D721Med (cell line): Measurements from ENCODE around the gene XYLB.
"Not testable (repeated sequence)": the region's sequence is repeated elsewhere in the genome, so short reads cannot be mapped to it uniquely, and the experiment has no call there.

ENCODE experiments used
- DNase-seq: peaks from one replicate; pipeline ENCODE4 v3.0.0; 2011; ENCODE audit warnings: low spot score; ENCODE audit not compliant: insufficient read length
- FAIRE-seq: peaks from 2 replicates; lab custom pipeline; 2011; peaks lifted over from hg19 to GRCh38; lab: Jason Lieb, UNC
- TF ChIP-seq, protein P1 (sequence below): IDR thresholded peaks from 2 replicates; pipeline ENCODE4 v1.5.1; 2012; ENCODE audit warnings: mild to moderate bottlenecking, control low read depth; ENCODE audit not compliant: insufficient read depth; ENCODE audit errors: missing control alignments

The XYLB gene

DNA sequence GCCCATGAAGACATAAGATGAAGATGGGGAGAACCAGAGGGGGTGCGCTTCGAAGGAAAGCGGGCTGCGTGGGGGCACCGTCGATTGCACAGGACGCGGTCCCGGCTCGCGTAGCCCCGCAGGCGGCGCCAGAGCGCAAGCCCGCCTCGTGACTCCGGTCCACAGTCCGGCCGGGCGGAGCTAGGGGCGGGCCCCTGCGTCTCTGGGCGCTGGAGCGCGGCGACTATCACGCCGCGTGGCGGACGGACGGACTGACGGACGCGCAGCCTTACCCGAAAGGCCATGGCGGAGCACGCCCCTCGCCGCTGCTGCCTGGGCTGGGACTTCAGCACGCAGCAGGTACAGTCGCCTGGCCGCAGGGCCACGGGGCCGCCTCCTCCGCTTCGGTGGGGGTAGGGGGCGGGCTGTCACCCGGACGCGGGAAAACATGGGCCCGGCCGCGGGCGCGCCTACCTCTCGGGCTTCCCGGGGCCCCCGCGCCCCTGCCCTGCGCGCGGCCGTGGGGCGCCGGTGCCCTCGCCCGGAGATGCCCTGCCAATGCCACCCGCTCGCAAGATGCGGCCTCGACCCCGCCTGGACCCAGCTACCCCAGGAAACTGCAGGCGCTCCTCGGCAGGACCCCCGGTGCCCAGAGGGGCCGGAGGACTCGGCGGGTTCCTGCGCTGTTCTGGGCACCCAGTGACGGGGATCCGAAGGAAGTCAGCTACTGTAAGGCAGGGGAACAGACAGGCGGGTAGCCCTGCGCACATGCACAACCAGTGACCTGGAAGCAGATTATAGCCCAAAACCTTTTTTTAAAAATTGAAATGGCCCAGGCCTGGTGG is at the start of gene XYLB:
Gene XYLB (plus strand): TSS at position 199 of the 824 bp plus-strand sequence. CDS start 84 bp downstream, at position 283.
- no peak for FAIRE-seq
- peak; percentile 88 for DNase-seq
- TF ChIP-seq, protein P1, sequence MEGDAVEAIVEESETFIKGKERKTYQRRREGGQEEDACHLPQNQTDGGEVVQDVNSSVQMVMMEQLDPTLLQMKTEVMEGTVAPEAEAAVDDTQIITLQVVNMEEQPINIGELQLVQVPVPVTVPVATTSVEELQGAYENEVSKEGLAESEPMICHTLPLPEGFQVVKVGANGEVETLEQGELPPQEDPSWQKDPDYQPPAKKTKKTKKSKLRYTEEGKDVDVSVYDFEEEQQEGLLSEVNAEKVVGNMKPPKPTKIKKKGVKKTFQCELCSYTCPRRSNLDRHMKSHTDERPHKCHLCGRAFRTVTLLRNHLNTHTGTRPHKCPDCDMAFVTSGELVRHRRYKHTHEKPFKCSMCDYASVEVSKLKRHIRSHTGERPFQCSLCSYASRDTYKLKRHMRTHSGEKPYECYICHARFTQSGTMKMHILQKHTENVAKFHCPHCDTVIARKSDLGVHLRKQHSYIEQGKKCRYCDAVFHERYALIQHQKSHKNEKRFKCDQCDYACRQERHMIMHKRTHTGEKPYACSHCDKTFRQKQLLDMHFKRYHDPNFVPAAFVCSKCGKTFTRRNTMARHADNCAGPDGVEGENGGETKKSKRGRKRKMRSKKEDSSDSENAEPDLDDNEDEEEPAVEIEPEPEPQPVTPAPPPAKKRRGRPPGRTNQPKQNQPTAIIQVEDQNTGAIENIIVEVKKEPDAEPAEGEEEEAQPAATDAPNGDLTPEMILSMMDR: peak; percentile 66

DNA sequence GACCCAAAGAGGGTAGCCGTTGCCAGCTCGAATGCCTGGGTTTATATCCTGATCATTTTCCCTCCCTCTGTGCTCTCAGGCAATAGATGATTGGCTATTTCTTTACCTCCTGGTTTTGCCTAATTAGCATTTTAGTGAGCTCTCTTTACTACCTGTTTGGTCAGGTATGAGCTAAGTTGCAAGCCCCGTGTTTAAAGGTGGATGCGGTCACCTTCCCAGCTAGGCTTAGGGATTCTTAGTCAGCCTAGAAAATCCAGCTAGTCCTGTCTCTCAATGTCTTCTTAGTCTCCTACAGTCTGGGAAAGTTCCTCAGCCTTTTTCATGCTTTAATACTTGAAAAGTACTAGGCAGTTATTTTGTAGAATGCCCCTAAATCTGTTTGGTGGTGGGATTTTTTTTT is 49.5 kb upstream of the XYLB start:
- FAIRE-seq, DNase-seq: not testable (repeated sequence)

DNA sequence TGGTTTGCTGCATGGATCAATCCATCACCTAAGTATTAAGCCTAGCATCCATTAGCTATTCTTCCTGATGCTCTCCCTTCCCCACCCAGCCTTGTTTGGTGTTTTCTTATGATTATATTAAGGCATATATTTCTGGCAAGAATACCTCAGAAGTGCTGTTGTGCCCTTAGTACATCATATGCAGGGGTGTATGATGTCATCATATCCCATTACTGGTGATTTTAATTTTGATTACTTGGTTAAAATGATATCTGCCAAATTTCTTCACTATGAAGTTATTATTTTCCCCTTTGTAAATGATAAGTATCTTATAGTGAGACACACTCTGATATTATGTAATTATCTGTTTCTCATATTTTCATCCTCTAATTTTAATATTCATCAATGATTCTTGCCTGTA is 49.0 kb upstream of the XYLB start:
- TF ChIP-seq, protein P1: no peak
- FAIRE-seq: no peak

DNA sequence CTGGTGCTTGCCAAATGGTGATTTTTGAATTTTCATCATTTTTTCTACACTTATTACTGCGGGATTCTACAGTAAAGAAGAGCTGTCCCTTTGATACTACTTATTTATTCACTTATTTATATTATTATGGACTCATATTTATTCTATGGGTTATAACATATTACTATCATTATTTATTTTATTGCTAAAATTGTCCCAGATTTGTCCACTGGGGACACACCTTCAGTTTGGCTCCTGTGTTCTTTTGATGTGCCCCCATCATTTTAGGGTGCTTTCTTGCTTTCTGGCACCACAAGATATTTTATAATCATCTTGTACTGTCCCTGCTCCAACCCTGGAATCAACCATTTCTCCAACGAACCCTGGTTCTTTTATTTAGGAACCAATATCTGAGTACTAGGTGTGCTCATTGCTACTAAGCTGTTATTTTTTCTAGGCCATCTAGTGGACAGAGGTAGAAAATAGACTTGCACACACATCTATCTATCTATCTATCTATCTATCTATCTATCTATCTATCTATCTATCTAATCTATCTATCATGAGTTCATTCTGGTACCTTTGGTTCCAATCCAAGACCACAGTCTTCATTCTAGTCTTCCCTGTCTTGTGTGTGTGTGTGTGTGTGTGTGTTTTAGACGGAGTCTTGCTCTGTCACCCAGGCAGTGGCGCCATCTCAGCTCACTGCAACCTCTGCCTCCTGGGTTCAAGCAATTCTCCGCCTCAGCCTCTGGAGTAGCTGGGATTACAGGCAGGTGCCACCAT is 48.5 kb upstream of the XYLB start:
- FAIRE-seq (no peak), DNase-seq (no peak)
- TF ChIP-seq, protein P1: peak; percentile 31

More for the DNA sequence above, 49.0 kb upstream of the XYLB start:
- no peak for DNase-seq

DNA sequence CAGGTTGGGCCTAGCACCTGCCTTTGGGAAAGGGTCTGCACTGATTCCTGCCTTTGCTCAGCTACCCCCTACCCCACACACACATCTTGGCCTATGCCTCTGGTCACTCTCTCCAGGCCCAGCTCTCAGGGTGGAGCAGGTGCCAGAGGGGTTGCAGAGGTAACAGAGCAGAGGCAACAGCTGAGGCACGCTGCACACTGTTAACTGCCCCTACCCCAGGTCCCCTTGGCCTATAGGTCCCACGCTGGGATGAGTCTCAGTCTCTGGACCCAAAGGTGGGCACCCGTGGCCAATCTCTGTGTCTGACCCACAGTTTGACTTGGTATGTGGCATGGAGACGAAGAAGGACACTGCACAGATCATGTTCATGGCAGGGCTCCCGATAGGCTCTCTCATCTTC is 39.6 kb upstream of the XYLB start:
- FAIRE-seq: no peak
- TF ChIP-seq, protein P1: no peak
- DNase-seq: no peak

DNA sequence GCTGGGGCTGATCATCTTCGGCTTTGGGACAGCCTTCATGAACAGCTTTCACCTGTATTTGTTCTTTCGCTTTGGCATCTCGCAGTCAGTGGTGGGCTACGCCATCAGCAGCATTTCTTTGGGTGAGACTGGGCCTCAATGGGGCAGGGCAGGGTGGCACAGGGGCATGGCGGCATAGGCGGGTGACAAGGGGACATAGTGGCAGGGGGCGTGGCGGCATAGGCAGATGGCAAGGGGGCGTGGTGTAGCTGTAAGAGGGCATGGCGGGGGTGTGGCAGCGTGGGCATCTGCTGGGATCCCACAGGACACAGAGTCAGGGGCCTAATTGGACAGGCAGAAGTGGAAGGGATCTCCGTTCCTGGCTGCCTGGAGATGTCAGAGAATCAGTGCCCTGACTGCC is 39.0 kb upstream of the XYLB start:
- DNase-seq (no peak), FAIRE-seq (no peak)
- TF ChIP-seq, protein P1: no peak

DNA sequence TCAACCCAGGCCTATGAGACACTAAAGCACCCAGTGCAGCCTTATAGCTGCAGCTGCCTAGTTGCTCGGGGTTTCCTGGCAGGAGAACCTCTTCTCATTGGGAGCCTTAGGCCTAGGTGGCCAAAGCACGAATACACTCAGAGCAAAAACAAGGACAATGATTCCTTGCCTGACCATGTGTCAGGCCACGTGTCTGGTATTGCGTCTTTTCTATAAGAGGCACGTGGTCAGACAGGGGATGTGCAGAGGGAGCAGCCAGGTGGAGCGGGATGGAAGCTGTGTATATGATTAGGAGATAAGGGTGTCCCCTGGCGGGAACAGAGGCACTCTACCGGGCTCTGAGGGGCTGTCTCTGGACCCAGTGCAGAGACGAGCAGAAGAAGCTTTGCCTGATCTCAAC is 38.1 kb upstream of the XYLB start:
- no peak for FAIRE-seq
- TF ChIP-seq, protein P1: no peak
- DNase-seq: no peak
